ENCODE data around the gene EDIL3. TPM values are rescaled to one million over a fixed set of nuclear protein-coding genes. Genes with fewer than 3 reads are reported as not detected.

The EDIL3 gene
- total and polyA plus RNA-seq, 2 of the 13 experiments (the other 11 are each of a cell fraction or from before 2014, with no cell fraction given) = 0.01 TPM; not detected in 1

DNA sequence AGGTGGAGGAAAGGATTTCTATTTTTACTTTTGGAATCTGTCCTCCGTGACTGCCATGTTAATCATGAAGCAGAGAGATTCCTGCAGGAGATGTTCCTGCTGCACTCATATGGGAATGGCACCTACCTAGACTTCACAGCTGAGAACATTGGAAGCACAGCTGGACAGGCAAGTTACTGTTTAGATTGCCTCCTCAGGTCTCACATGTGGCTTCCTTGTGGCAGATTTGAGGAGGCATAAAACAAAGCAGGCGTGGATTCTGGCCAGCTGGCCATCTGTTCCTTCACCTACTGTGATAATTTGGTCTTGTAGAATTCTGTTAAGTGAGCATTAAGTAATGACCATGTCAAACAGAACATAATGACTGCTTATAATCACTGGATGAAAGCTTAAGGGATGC, 193.4 kb downstream of the EDIL3 start:
- DNase-seq (ENCODE audit: low spot score) = no peak
- in situ Hi-C loops (cut with HindIII; ENCODE audit: extremely low pct_ligation_motif_present, low pct_unique_long_range_greater_than_20kb) = no loop called here
- CTCF ChIA-PET (ENCODE audit: low intra/inter-chr PET ratio, low total read pairs) = no interaction called here
- TF ChIP-seq RORA (CRISPR knock-in tag; IDR thresholded peaks at IDR 0.05) (no peak), ZFP62 (CRISPR knock-in tag; IDR thresholded peaks at IDR 0.05) (no peak), KLF12 (CRISPR knock-in tag; IDR thresholded peaks at IDR 0.05; ENCODE audit: borderline replicate concordance) (no peak)
- POLR2A ChIA-PET = no interaction called here
- BruUV-seq (replicated peaks) = no TSS peak
- Histone ChIP-seq H3K4me2 (ENCODE audit: low read depth, low read length) (no peak overlapping the region), H4K20me1 (ENCODE audit: insufficient read depth, low read length) (no peaks in the 10 kb centered on the region), H3K27me3 (ENCODE audit: control insufficient read depth in 1 of 2, insufficient read depth in 2 of 2, low read length in 2 of 2) (no peaks in the 10 kb centered on the region), H2AFZ (ENCODE audit: low read length) (no peak overlapping the region), H3K79me2 (ENCODE audit: insufficient read depth, low read length) (no peaks in the 10 kb centered on the region), H3K4me1 (ENCODE audit: insufficient read depth, low read length) (no peaks in the 10 kb centered on the region), H3K9ac (ENCODE audit: insufficient read depth, low read depth, low read length) (no peak overlapping the region), H3K36me3 (replicated peaks in 1 of 2; ENCODE audit: control insufficient read depth in 1 of 2, insufficient read depth in 2 of 2, low read length in 2 of 2) (no peaks in the 10 kb centered on the region), H3K9me3 (ENCODE audit: low read length) (no peaks in the 10 kb centered on the region), H3K4me3 (replicated peaks in 1 of 3; ENCODE audit: insufficient read depth in 1 of 3, low read depth in 2 of 3, low read length in 3 of 3) (no peak overlapping the region), H3K27ac (ENCODE audit: extremely low read length, insufficient read depth, low read length) (no peak overlapping the region)
- no peak for ATAC-seq
- intact Hi-C loops (cut with micrococcal nuclease; ENCODE audit: unreplicated experiment) = no loop called here
- WGBS (ENCODE audit: low lambda C conversion rate) = 0% methylated on average over 2 of the region's 2 CpGs
- no peak for FAIRE-seq

DNA sequence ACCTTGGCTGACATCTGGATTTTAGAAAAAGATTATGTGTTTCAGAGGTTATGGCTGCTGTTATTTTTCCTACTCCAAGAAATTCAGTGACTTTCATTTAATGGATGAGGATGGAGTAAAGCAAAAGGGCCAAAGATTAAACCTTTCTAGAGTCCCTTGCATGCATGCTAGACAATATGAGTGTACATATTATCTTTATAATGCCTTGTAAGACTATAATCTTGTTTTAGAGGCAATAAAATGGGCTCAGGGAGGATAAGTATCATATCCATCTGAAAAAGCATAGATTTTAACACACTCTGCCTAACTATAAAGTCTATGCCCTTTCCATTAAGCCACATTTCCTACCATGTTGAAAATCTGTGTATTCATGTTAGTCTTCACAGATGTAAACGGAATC, 199.8 kb downstream of the EDIL3 start:
- Histone ChIP-seq H4K20me1 (ENCODE audit: insufficient read depth, low read length) (no peaks in the 10 kb centered on the region), H3K4me3 (replicated peaks in 1 of 3; ENCODE audit: insufficient read depth in 1 of 3, low read depth in 2 of 3, low read length in 3 of 3) (no peak overlapping the region), H3K9me3 (ENCODE audit: low read length) (no peaks in the 10 kb centered on the region), H3K4me2 (ENCODE audit: low read depth, low read length) (no peak overlapping the region), H3K27me3 (ENCODE audit: control insufficient read depth in 1 of 2, insufficient read depth in 2 of 2, low read length in 2 of 2) (no peaks in the 10 kb centered on the region), H3K36me3 (replicated peaks in 1 of 2; ENCODE audit: control insufficient read depth in 1 of 2, insufficient read depth in 2 of 2, low read length in 2 of 2) (no peaks in the 10 kb centered on the region), H3K9ac (ENCODE audit: insufficient read depth, low read depth, low read length) (no peak overlapping the region), H3K4me1 (ENCODE audit: insufficient read depth, low read length) (no peaks in the 10 kb centered on the region), H3K27ac (ENCODE audit: extremely low read length, insufficient read depth, low read length) (no peak overlapping the region), H2AFZ (ENCODE audit: low read length) (no peak overlapping the region), H3K79me2 (ENCODE audit: insufficient read depth, low read length) (no peaks in the 10 kb centered on the region)
- TF ChIP-seq, protein P1, sequence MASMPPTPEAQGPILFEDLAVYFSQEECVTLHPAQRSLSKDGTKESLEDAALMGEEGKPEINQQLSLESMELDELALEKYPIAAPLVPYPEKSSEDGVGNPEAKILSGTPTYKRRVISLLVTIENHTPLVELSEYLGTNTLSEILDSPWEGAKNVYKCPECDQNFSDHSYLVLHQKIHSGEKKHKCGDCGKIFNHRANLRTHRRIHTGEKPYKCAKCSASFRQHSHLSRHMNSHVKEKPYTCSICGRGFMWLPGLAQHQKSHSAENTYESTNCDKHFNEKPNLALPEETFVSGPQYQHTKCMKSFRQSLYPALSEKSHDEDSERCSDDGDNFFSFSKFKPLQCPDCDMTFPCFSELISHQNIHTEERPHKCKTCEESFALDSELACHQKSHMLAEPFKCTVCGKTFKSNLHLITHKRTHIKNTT (CRISPR knock-in tag; IDR thresholded peaks at IDR 0.05) = no peak
- TF ChIP-seq, protein P2, sequence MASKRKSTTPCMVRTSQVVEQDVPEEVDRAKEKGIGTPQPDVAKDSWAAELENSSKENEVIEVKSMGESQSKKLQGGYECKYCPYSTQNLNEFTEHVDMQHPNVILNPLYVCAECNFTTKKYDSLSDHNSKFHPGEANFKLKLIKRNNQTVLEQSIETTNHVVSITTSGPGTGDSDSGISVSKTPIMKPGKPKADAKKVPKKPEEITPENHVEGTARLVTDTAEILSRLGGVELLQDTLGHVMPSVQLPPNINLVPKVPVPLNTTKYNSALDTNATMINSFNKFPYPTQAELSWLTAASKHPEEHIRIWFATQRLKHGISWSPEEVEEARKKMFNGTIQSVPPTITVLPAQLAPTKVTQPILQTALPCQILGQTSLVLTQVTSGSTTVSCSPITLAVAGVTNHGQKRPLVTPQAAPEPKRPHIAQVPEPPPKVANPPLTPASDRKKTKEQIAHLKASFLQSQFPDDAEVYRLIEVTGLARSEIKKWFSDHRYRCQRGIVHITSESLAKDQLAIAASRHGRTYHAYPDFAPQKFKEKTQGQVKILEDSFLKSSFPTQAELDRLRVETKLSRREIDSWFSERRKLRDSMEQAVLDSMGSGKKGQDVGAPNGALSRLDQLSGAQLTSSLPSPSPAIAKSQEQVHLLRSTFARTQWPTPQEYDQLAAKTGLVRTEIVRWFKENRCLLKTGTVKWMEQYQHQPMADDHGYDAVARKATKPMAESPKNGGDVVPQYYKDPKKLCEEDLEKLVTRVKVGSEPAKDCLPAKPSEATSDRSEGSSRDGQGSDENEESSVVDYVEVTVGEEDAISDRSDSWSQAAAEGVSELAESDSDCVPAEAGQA (IDR thresholded peaks at IDR 0.05; ENCODE audit: low read depth) = no peak
- TF ChIP-seq, protein P2 (CRISPR knock-in tag; IDR thresholded peaks at IDR 0.05; ENCODE audit: borderline replicate concordance) = no peak
- no peak for TF ChIP-seq ARNT (IDR thresholded peaks at IDR 0.05)
- no peak for TF ChIP-seq ZSCAN12 (CRISPR knock-in tag; IDR thresholded peaks at IDR 0.05)
- TF ChIP-seq ZNF468 (CRISPR knock-in tag; IDR thresholded peaks at IDR 0.05) = no peak
- TF ChIP-seq THYN1 (CRISPR knock-in tag; IDR thresholded peaks at IDR 0.05; ENCODE audit: borderline replicate concordance, low read depth) = no peak
- no peak for TF ChIP-seq RAD51 (IDR thresholded peaks at IDR 0.05; ENCODE audit: borderline replicate concordance)
- intact Hi-C loops (cut with micrococcal nuclease; ENCODE audit: unreplicated experiment) = no loop called here
- WGBS (ENCODE audit: low lambda C conversion rate) = 4% methylated on average over 1 of the region's 1 CpG
- POLR2A ChIA-PET = no interaction called here
- FAIRE-seq (no peak), ATAC-seq (no peak), DNase-seq (ENCODE audit: low spot score) (no peak)
- BruUV-seq (replicated peaks) = no TSS peak
- in situ Hi-C loops (cut with HindIII; ENCODE audit: extremely low pct_ligation_motif_present, low pct_unique_long_range_greater_than_20kb) = no loop called here
- CTCF ChIA-PET (ENCODE audit: low intra/inter-chr PET ratio, low total read pairs) = no interaction called here

Measured in HepG2 (cell line).